CD4-positive, alpha-beta T cell treated with Interleukin-17A for 4 hours (primary cell): ENCODE measurements around the gene DYNLT1.
"Not testable (repeated sequence)": the region's sequence is repeated elsewhere in the genome, so short reads cannot be mapped to it uniquely, and the experiment has no call there.

ENCODE experiments used
- DNase-seq: peaks from one replicate; pipeline ENCODE4 v3.0.0-alpha.2; 2020; ENCODE audit warnings: mixed read lengths

The DYNLT1 gene

GRCh38 chr6:158644231-158645063 lies at the start of gene DYNLT1:
Gene DYNLT1 (minus strand): TSS chr6:158644743. CDS start chr6:158644708, 35 bp downstream.
- DNase-seq, result peak; percentile 89

DNA sequence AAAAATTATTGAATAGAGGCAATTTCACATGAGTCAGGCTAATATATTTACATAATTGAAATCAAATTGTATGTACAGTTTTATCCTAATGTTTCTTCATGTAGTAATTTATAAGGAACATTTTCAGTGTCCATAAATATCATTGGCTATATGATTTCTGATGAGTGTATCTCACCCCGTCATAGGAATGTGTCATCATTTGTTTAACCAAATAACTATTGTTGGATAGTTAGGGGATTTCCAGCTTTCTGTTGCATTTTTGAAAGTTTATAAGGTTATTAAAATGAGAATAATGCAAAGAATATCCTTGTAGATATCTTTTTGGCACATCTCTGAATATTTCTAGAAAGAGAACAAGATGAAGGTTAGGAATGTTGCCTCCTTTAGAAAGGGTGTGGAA lies 44.3 kb upstream of the DYNLT1 start:
- no peak for DNase-seq

DNA sequence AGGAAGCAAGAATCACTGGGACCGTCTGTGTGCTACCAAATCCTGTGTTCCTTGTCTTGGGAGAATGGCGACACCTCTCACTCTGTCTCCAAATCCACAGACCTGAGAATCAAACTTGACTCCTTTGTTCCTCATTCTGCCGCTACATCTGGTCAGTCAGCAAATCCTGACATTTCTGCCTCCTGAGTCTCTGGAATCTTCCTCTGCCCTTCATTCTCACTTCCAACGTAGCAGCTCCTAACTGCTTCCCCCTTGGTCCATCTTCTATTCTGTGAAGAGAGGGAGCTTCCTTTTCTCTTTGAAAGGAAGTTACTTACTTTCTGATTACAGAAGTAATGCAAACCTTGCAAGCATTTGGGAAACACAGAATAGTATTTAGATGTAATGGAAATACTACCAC lies 43.0 kb upstream of the DYNLT1 start:
- DNase-seq, result no peak

GRCh38 chr6:158686791-158687381 lies 42.3 kb upstream of the DYNLT1 start:
- DNase-seq, result peak; percentile 48

GRCh38 chr6:158686311-158686710 lies 41.8 kb upstream of the DYNLT1 start:
- DNase-seq, result no peak

GRCh38 chr6:158684745-158685324 lies 40.3 kb upstream of the DYNLT1 start:
- no peak for DNase-seq

- DNase-seq, result peak; percentile 58
Observed at GRCh38 chr6:158684311-158684710, 39.8 kb upstream of the DYNLT1 start.

DNA sequence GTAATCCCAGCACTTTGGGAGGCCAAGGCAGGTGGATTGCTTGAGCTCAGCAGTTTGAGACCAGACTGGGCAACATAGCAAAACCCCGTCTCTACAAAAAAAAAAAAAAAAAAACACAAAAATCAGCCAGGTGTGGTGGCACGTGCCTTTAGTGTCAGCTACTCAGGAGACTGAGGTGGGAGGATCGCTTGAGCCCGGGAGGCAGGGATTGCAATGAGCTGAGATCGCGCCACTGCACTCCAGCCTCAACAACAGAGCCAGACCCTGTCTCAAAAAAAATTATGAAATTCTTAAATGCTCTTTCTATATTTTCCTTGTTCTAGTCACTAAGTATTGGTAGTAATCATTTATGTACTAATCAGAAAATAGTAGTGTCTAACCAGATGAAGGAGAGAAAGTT lies 35.9 kb upstream of the DYNLT1 start:
- DNase-seq, result no peak

- no peak for DNase-seq
Observed at GRCh38 chr6:158680015-158680414, 35.5 kb upstream of the DYNLT1 start.

- DNase-seq, result no peak
Observed at GRCh38 chr6:158677906-158678578, 33.5 kb upstream of the DYNLT1 start.

DNA sequence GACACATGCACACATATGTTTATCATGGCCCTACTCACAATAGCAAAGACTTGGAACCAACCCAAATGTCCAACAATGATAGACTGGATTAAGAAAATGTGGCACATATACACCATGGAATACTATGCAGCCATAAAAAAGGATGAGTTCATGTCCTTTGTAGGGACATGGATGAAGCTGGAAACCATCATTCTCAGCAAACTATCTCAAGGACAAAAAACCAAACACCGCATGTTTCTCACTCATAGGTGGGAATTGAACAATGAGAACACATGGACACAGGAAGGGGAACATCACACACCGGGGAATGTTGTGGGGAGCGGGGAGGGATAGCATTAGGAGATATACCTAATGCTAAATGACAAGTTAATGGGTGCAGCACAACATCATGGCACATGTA lies 32.6 kb upstream of the DYNLT1 start:
- DNase-seq, result not testable (repeated sequence)

GRCh38 chr6:158674342-158675131 lies 30.0 kb upstream of the DYNLT1 start:
- no peak for DNase-seq

DNA sequence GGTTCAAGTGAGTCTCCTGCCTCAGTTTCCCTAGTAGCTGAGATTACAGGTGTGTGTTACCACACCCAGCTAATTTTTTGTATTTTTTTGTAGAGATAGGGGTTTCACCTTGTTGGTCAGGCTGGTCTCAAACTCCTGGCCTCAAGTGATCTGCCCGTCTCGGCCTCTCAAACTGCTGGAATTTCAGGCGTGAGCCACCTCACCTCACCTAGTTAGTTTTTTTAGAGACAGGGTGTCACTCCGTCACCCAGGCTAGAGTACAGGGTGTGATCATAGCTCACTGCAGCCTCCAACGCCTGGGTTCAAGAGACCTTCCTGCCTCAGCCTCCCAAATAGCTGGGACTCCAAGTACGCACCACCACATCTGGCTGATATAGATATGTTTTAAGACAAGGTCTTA lies 28.2 kb upstream of the DYNLT1 start:
- no peak for DNase-seq

DNA sequence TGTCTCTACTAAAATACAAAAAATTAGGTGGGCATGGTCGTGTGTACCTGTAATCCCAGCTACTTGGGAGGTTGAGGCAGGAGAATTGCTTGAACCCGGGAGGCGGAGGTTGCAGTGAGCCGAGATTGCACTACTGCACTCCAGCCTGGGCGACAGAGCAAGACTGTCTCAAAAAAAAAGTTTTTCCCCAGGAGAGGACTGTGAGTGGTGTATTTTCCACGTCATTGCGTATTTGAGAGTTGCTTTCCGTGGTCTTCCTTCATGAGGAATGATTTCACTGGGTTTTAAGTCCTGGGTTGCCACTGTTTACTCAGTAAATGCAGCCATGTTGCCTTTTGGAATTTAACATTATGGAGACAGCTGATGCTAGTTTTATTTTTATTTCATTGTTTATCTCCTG lies 27.6 kb upstream of the DYNLT1 start:
- DNase-seq, result not testable (repeated sequence)

- DNase-seq, result no peak
Observed at GRCh38 chr6:158669145-158670035, 24.8 kb upstream of the DYNLT1 start.

- DNase-seq, result no peak
Observed at GRCh38 chr6:158668707-158669103, 24.2 kb upstream of the DYNLT1 start.

DNA sequence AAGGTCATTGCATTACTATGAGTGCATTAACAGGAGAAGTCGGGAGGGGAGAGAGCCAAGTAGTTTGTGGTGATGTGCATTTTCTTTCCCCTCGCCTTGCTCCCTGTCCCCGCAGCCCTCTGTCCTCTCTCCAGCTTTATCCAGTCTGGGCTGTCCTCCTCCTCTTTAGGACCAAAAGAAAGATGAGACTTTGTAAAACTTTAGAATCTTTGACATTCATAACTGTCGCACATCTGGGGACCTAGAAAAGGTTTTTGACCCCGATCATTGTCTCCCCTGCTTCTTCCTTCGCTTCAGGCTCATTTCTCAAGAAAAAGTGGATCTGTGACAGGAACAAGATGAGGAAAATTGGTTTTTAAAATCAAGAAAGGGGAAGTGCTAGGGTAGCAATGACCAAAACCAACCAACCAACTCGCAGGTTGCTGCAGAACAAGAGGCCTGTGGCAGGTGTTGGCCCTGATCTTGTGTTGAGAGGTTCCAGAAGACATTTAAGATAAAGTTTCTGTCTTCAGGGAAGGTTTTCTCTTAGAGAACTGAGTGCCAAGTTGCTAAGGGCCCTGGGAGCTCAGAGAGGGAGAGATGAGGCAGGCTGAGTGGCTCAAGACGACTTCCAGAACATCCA lies 22.9 kb upstream of the DYNLT1 start:
- no peak for DNase-seq

- DNase-seq, result no peak
Observed at GRCh38 chr6:158666628-158667359, 22.3 kb upstream of the DYNLT1 start.

DNA sequence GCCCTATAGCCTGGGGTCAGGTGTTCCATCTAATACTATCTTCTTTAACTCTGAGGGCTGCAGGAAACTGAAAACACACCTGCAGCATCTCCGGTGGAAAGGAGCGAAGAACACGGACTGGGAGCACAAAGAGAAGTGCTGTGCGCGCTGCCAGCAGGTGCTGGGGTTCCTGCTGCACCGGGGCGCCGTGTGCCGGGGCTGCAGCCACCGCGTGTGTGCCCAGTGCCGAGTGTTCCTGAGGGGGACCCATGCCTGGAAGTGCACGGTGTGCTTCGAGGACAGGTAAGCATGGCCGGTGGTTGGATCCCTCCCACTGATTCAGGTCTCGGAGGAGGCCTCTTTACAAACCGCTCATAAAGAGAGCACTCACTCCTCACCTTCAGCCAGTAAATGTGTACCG lies 20.8 kb upstream of the DYNLT1 start:
- no peak for DNase-seq

DNA sequence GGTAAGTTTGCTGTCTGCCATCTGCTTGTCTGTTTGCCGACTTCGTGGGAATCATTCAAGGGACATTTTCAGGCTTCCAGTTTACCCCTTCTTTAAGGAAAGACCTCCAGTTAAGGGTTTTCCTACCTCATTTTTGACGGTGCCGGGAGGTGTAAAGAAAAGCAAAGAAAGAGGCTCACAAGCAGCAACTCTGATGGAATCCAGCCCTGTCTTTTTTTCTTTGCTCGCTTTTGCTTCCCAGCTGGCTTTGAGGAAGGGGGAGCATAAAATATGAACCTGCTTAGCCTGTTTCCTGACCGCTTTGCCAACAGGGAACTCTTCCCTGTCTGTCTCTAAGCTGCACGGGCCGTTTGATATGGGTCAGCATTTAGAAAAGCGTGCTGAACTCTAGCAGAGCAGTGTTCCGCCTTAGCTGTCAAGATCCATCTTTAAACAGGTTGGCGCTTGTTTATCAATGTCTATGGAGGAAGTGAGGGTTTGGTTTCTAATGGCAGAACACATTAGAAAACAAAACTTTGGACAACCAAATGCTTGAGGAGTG lies 19.2 kb upstream of the DYNLT1 start:
- no peak for DNase-seq
